SK-N-SH treated with all-trans-retinoic acid at 6 μM for 48 hours (cell line): ENCODE results near the gene RTN1.

ENCODE experiments used
- ATAC-seq: fragments of 200-7000 bp; cut with Tn5 transposase; 3 replicates; pipeline ENCODE4 v1.9.1; 2020; ENCODE audit warnings: mild to moderate bottlenecking, moderate library complexity
- ARNTL ChIP-seq: fragments of 450-650 bp; formaldehyde crosslinking; IDR thresholded peaks from 2 replicates; pipeline ENCODE4 v1.5.0; 2020; ENCODE audit warnings: low read depth, mild to moderate bottlenecking, moderate library complexity, borderline replicate concordance
- BACH2 ChIP-seq: fragments of 250-450 bp; sonication (Bioruptor Pico); IDR thresholded peaks from 2 replicates; pipeline ENCODE4 v1.9.0; 2021; ENCODE audit warnings: mild to moderate bottlenecking, borderline replicate concordance
- CREB5 ChIP-seq: fragments of 250-450 bp; sonication (Bioruptor Pico); IDR thresholded peaks from 2 replicates; pipeline ENCODE4 v1.5.1; 2020; ENCODE audit warnings: low read depth, mild to moderate bottlenecking, moderate library complexity
- CSDC2 ChIP-seq: fragments of 250-450 bp; sonication (Bioruptor Pico); IDR thresholded peaks from 2 replicates; pipeline ENCODE4 v1.5.0; 2020; ENCODE audit warnings: mild to moderate bottlenecking, moderate library complexity
- CSRNP3 ChIP-seq: fragments of 250-450 bp; sonication (Bioruptor Pico); IDR thresholded peaks from 2 replicates; pipeline ENCODE4 v1.5.1; 2021; ENCODE audit warnings: mild to moderate bottlenecking, moderate library complexity
- ESRRG ChIP-seq: fragments of 250-450 bp; sonication (Bioruptor Pico); IDR thresholded peaks from 2 replicates; pipeline ENCODE4 v1.6.1; 2021; ENCODE audit warnings: mild to moderate bottlenecking
- ISL1 ChIP-seq: fragments of 250-450 bp; sonication (Bioruptor Pico); IDR thresholded peaks from 2 replicates; pipeline ENCODE4 v2.1.2; 2022; ENCODE audit warnings: mild to moderate bottlenecking, moderate library complexity
- OSR1 ChIP-seq: fragments of 250-450 bp; sonication (Bioruptor Pico); IDR thresholded peaks from 2 replicates; pipeline ENCODE4 v1.8.0; 2022; ENCODE audit warnings: moderate library complexity, mild to moderate bottlenecking, inconsistent platforms
- POU6F1 ChIP-seq: fragments of 250-450 bp; sonication (Bioruptor Pico); IDR thresholded peaks from 2 replicates; pipeline ENCODE4 v1.8.0; 2021; ENCODE audit warnings: low read depth, mild to moderate bottlenecking, moderate library complexity, borderline replicate concordance
- PPARA ChIP-seq: fragments of 250-450 bp; sonication (Bioruptor Pico); IDR thresholded peaks from 2 replicates; pipeline ENCODE4 v1.5.0; 2020; ENCODE audit warnings: mild to moderate bottlenecking, borderline replicate concordance
- RARB ChIP-seq: fragments of 250-450 bp; sonication (Bioruptor Pico); IDR thresholded peaks from 2 replicates; pipeline ENCODE4 v1.8.0; 2021; ENCODE audit warnings: mild to moderate bottlenecking, moderate library complexity
- SNAI2 ChIP-seq: fragments of 250-450 bp; sonication (Bioruptor Pico); IDR thresholded peaks from 2 replicates; pipeline ENCODE4 v1.5.0; 2020; ENCODE audit warnings: mild to moderate bottlenecking, moderate library complexity
- TCF4 ChIP-seq: fragments of 250-450 bp; sonication (Bioruptor Pico); IDR thresholded peaks from 2 replicates; pipeline ENCODE4 v1.8.0; 2021; ENCODE audit warnings: mild to moderate bottlenecking, moderate library complexity, borderline replicate concordance
- TOX ChIP-seq: fragments of 250-450 bp; sonication (Bioruptor Pico); IDR thresholded peaks from 2 replicates; pipeline ENCODE4 v1.8.0; 2021; ENCODE audit warnings: mild to moderate bottlenecking, moderate library complexity, borderline replicate concordance
- TSHZ2 ChIP-seq: fragments of 250-450 bp; sonication (Bioruptor Pico); IDR thresholded peaks from 2 replicates; pipeline ENCODE4 v1.5.0; 2020; ENCODE audit warnings: mild to moderate bottlenecking, moderate library complexity
- ZC3H10 ChIP-seq: fragments of 250-450 bp; sonication (Bioruptor Pico); IDR thresholded peaks from 2 replicates; pipeline ENCODE4 v1.5.1; 2021; ENCODE audit warnings: mild to moderate bottlenecking, moderate library complexity
- ZFP3 ChIP-seq: fragments of 250-450 bp; sonication (Bioruptor Pico); IDR thresholded peaks from 2 replicates; pipeline ENCODE4 v1.5.0; 2020; ENCODE audit warnings: mild to moderate bottlenecking, moderate library complexity
- ZFP30 ChIP-seq: fragments of 450-650 bp; formaldehyde crosslinking; IDR thresholded peaks from 2 replicates; pipeline ENCODE4 v1.5.0; 2022; ENCODE audit warnings: mild to moderate bottlenecking, moderate library complexity
- ZNF565 ChIP-seq: fragments of 450-650 bp; formaldehyde crosslinking; conservative IDR thresholded peaks from 2 replicates; pipeline ENCODE4 v1.5.0; 2020; ENCODE audit warnings: low read depth, mild to moderate bottlenecking, moderate library complexity
- ZNF70 ChIP-seq: fragments of 450-650 bp; formaldehyde crosslinking; IDR thresholded peaks from 2 replicates; pipeline ENCODE4 v1.5.0; 2020; ENCODE audit warnings: mild to moderate bottlenecking, moderate library complexity
- ZNF8 ChIP-seq: fragments of 450-650 bp; formaldehyde crosslinking; IDR thresholded peaks from 2 replicates; pipeline ENCODE4 v1.5.0; 2020; ENCODE audit warnings: mild to moderate bottlenecking, moderate library complexity

Gene RTN1

GRCh38 chr14:59845245-59845644 lies 25.3 kb downstream of the RTN1 start:
- no peak for TF ChIP-seq ISL1
- no peak for TF ChIP-seq PPARA (CRISPR knock-in tag)
- TF ChIP-seq CSDC2, result no peak
- no peak for TF ChIP-seq TOX (CRISPR knock-in tag)
- no peak for TF ChIP-seq TCF4
- TF ChIP-seq RARB (CRISPR knock-in tag), result no peak
- TF ChIP-seq ARNTL (CRISPR knock-in tag), result no peak
- TF ChIP-seq ZC3H10 (CRISPR knock-in tag), result no peak
- TF ChIP-seq ZFP3 (CRISPR knock-in tag), result no peak

GRCh38 chr14:59844186-59844812 lies 26.3 kb downstream of the RTN1 start:
- no peak for ATAC-seq
- TF ChIP-seq ZFP30 (CRISPR knock-in tag) (no peak), ZC3H10 (CRISPR knock-in tag) (no peak), ESRRG (CRISPR knock-in tag) (no peak), ARNTL (CRISPR knock-in tag) (no peak), ZNF565 (no peak), ZNF70 (CRISPR knock-in tag) (no peak), ISL1 (no peak), TCF4 (no peak), TSHZ2 (CRISPR knock-in tag) (no peak), POU6F1 (CRISPR knock-in tag) (no peak), TOX (CRISPR knock-in tag) (no peak), CSDC2 (no peak), ZFP3 (CRISPR knock-in tag) (no peak), PPARA (CRISPR knock-in tag) (no peak), SNAI2 (no peak), RARB (CRISPR knock-in tag) (no peak), OSR1 (CRISPR knock-in tag) (no peak), ZNF8 (CRISPR knock-in tag) (no peak), CREB5 (no peak), BACH2 (CRISPR knock-in tag) (no peak)

More at GRCh38 chr14:59845245-59845644, 25.3 kb downstream of the RTN1 start:
- no peak for ATAC-seq

GRCh38 chr14:59836116-59836515 lies 34.5 kb downstream of the RTN1 start:
- ATAC-seq, result no peak
- no peak for TF ChIP-seq CREB5
- TF ChIP-seq RARB (CRISPR knock-in tag), result no peak
- no peak for TF ChIP-seq PPARA (CRISPR knock-in tag)
- TF ChIP-seq TOX (CRISPR knock-in tag), result no peak
- TF ChIP-seq CSRNP3 (CRISPR knock-in tag), result no peak
- TF ChIP-seq, all 23 proteins: peak for 0
